T-helper 2 cell treated with Interferon-gamma antibody and Interleukin-4, amounts not matched to agents 5 μg/mL and 100 μg/mL, for 36 hours (primary cell): ENCODE measurements around the gene ANTKMT.
"Not testable (repeated sequence)": the region's sequence is repeated elsewhere in the genome, so short reads cannot be mapped to it uniquely, and the experiment has no call there.

Source experiments
- DNase-seq: peaks from one replicate; pipeline ENCODE4 v3.0.0; 2021; ENCODE audit warnings: low spot score
- H3K27ac Mint-ChIP-seq: one replicate; pipeline ENCODE4 v1.8.0; 2021; ENCODE audit warnings: mild to moderate bottlenecking, mixed read lengths
- H3K27me3 Mint-ChIP-seq: one replicate; pipeline ENCODE4 v1.8.0; 2021; ENCODE audit warnings: low read depth, mixed read lengths
- H3K36me3 Mint-ChIP-seq: one replicate; pipeline ENCODE4 v1.8.0; 2021; ENCODE audit warnings: low read depth, mixed read lengths
- H3K4me1 Mint-ChIP-seq: one replicate; pipeline ENCODE4 v1.8.0; 2021; ENCODE audit warnings: low read depth, mixed read lengths
- H3K4me3 Mint-ChIP-seq: one replicate; pipeline ENCODE4 v1.8.0; 2022; ENCODE audit warnings: mild to moderate bottlenecking, moderate library complexity, mixed read lengths
- H3K9me3 Mint-ChIP-seq: one replicate; pipeline ENCODE4 v1.8.0; 2021; ENCODE audit warnings: mixed read lengths

Gene ANTKMT

GRCh38 chr16:740459-740763 is 19.5 kb downstream of the ANTKMT start:
- Mint-ChIP-seq H3K27ac (peak overlapping the region; percentile 63), H3K4me1 (peaks cover 12% of the 10 kb centered on the region), H3K9me3 (no peaks in the 10 kb centered on the region), H3K4me3 (peak overlapping the region; percentile 82), H3K27me3 (no peaks in the 10 kb centered on the region), H3K36me3 (peaks cover 13% of the 10 kb centered on the region)
- no peak for DNase-seq

- Mint-ChIP-seq H3K9me3 (no peaks in the 10 kb centered on the region), H3K4me3 (peak within 1 kb of the TSS; percentile 82), H3K36me3 (peaks cover 13% of the 10 kb centered on the region), H3K4me1 (peaks cover 12% of the 10 kb centered on the region), H3K27ac (peak within 1 kb of the TSS; percentile 63), H3K27me3 (no peaks in the 10 kb centered on the region)
- peak; percentile 94 for DNase-seq
Observed at GRCh38 chr16:740764-741505, 20.0 kb downstream of the ANTKMT start, which contains the start of gene CIAO3. Gene CIAO3 (minus strand): TSS chr16:740997. CDS start chr16:740985, 12 bp downstream.

GRCh38 chr16:741986-742629 is 21.2 kb downstream of the ANTKMT start:
- Mint-ChIP-seq H3K27ac (no peak overlapping the region), H3K36me3 (peaks cover 9% of the 10 kb centered on the region), H3K27me3 (no peaks in the 10 kb centered on the region), H3K4me3 (peak overlapping the region; percentile 76), H3K9me3 (no peaks in the 10 kb centered on the region), H3K4me1 (peaks cover 8% of the 10 kb centered on the region)
- DNase-seq: no peak

- not testable (repeated sequence) for H3K27ac Mint-ChIP-seq, H3K27me3 Mint-ChIP-seq, H3K4me1 Mint-ChIP-seq, H3K36me3 Mint-ChIP-seq, H3K9me3 Mint-ChIP-seq, DNase-seq, H3K4me3 Mint-ChIP-seq
Observed at GRCh38 chr16:742894-743293, 21.9 kb downstream of the ANTKMT start.

GRCh38 chr16:743794-744500 is 23.0 kb downstream of the ANTKMT start:
- no peaks in the 10 kb centered on the region for H3K27me3 Mint-ChIP-seq
- no peak overlapping the region for H3K4me3 Mint-ChIP-seq
- no peak overlapping the region for H3K27ac Mint-ChIP-seq
- peaks cover 5% of the 10 kb centered on the region for H3K4me1 Mint-ChIP-seq
- peaks cover 5% of the 10 kb centered on the region for H3K36me3 Mint-ChIP-seq
- no peak for DNase-seq
- no peaks in the 10 kb centered on the region for H3K9me3 Mint-ChIP-seq

GRCh38 chr16:745739-746138 is 24.8 kb downstream of the ANTKMT start:
- H3K27me3 Mint-ChIP-seq: no peaks in the 10 kb centered on the region
- no peaks in the 10 kb centered on the region for H3K9me3 Mint-ChIP-seq
- H3K36me3 Mint-ChIP-seq: no peaks in the 10 kb centered on the region
- no peak for DNase-seq
- H3K4me1 Mint-ChIP-seq: no peaks in the 10 kb centered on the region
- no peak overlapping the region for H3K27ac Mint-ChIP-seq
- H3K4me3 Mint-ChIP-seq: no peak overlapping the region

GRCh38 chr16:746637-747036 is 25.7 kb downstream of the ANTKMT start:
- Mint-ChIP-seq H3K9me3 (no peaks in the 10 kb centered on the region), H3K27me3 (no peaks in the 10 kb centered on the region), H3K4me3 (no peak overlapping the region), H3K27ac (no peak overlapping the region), H3K36me3 (no peaks in the 10 kb centered on the region), H3K4me1 (no peaks in the 10 kb centered on the region)
- no peak for DNase-seq

- H3K4me3 Mint-ChIP-seq: no peak overlapping the region
- H3K27ac Mint-ChIP-seq: no peak overlapping the region
- no peaks in the 10 kb centered on the region for H3K9me3 Mint-ChIP-seq
- no peaks in the 10 kb centered on the region for H3K27me3 Mint-ChIP-seq
- no peaks in the 10 kb centered on the region for H3K4me1 Mint-ChIP-seq
- no peaks in the 10 kb centered on the region for H3K36me3 Mint-ChIP-seq
- no peak for DNase-seq
Observed at GRCh38 chr16:747978-748746, 27.2 kb downstream of the ANTKMT start.

GRCh38 chr16:749010-749409 is 28.1 kb downstream of the ANTKMT start:
- Mint-ChIP-seq H3K4me1 (no peaks in the 10 kb centered on the region), H3K4me3 (no peak overlapping the region), H3K36me3 (no peaks in the 10 kb centered on the region), H3K27me3 (no peaks in the 10 kb centered on the region), H3K9me3 (no peaks in the 10 kb centered on the region), H3K27ac (no peak overlapping the region)
- no peak for DNase-seq

- no peaks in the 10 kb centered on the region for H3K36me3 Mint-ChIP-seq
- H3K9me3 Mint-ChIP-seq: no peaks in the 10 kb centered on the region
- no peak overlapping the region for H3K4me3 Mint-ChIP-seq
- no peaks in the 10 kb centered on the region for H3K27me3 Mint-ChIP-seq
- no peak for DNase-seq
- no peaks in the 10 kb centered on the region for H3K4me1 Mint-ChIP-seq
- H3K27ac Mint-ChIP-seq: no peak overlapping the region
Observed at GRCh38 chr16:750485-750884, 29.5 kb downstream of the ANTKMT start.

- DNase-seq: no peak
- no peak overlapping the region for H3K4me3 Mint-ChIP-seq
- no peaks in the 10 kb centered on the region for H3K4me1 Mint-ChIP-seq
- H3K27me3 Mint-ChIP-seq: peaks cover 4% of the 10 kb centered on the region
- H3K36me3 Mint-ChIP-seq: no peaks in the 10 kb centered on the region
- H3K9me3 Mint-ChIP-seq: no peaks in the 10 kb centered on the region
- H3K27ac Mint-ChIP-seq: no peak overlapping the region
Observed at GRCh38 chr16:751152-752006, 30.4 kb downstream of the ANTKMT start.

GRCh38 chr16:752007-752312 is 31.0 kb downstream of the ANTKMT start:
- no peak overlapping the region for H3K27ac Mint-ChIP-seq
- H3K4me1 Mint-ChIP-seq: no peaks in the 10 kb centered on the region
- DNase-seq: no peak
- no peaks in the 10 kb centered on the region for H3K36me3 Mint-ChIP-seq
- H3K27me3 Mint-ChIP-seq: peaks cover 7% of the 10 kb centered on the region
- H3K4me3 Mint-ChIP-seq: no peak overlapping the region
- no peaks in the 10 kb centered on the region for H3K9me3 Mint-ChIP-seq

GRCh38 chr16:754121-754607 is 33.2 kb downstream of the ANTKMT start:
- H3K36me3 Mint-ChIP-seq, H3K4me1 Mint-ChIP-seq, H3K9me3 Mint-ChIP-seq, H3K27me3 Mint-ChIP-seq, H3K27ac Mint-ChIP-seq, DNase-seq, H3K4me3 Mint-ChIP-seq: not testable (repeated sequence)
